NCI-H1048 (cell line): ENCODE results near the gene ELF1.
"Not testable (repeated sequence)": the region's sequence is repeated elsewhere in the genome, so short reads cannot be mapped to it uniquely, and the experiment has no call there.

Experiments
- DNase-seq: peaks from one replicate; lab custom pipeline; 2025; lab: John Stamatoyannopoulos, UW

Gene ELF1

DNA sequence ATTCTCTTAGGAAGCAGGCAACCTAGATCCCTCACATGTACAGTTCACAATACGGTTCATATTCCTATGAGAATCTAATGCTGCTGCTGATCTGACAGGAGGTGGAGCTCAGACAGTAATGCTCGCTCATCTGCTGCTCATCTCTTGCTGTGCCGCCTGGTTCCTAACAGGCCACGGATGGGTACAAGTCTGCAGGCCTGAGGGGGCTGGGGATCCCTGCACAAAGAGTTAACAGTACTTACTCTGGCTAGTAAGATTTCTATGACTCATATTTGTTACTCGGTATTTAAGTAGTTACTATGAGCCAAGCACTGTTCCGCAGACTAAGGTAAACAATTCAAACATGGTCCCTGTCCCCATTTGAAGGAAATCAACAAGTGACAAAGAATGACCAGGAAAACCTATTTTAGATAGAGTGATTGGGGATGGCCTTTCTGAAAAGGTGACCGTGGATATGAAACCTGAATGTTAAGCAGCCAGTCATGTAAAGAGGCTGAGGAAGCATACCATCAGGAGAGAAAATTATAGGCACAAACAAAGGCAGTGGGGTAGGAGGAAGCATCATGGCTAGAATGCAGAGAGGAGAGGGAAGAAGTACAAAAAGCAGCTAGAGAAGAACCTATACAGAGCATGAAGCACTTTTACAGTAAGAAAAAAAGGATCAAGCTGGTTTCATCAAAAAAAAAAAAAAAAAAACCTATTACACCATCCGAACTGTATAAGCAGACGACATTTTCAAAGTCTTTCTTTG, 21.6 kb upstream of the ELF1 start:
- DNase-seq = no peak

DNA sequence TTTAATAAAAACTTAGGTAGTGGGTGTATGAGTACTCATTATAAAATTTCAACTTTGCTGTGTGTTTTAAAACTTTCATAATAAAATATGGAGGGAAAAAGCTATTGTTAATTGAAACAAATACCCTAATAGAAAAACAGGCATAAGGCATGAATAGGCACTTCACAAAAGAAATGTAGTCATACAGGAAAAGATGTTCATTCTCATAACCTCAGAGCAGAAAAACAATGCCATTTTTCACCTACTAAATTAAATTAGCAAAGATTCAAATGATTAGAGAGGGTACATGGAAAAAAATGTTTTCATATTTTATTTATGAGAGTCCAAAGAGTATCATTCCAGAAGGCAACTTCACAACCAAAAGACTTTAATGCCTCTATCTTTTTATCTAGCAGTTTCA, 20.6 kb upstream of the ELF1 start:
- DNase-seq = no peak

DNA sequence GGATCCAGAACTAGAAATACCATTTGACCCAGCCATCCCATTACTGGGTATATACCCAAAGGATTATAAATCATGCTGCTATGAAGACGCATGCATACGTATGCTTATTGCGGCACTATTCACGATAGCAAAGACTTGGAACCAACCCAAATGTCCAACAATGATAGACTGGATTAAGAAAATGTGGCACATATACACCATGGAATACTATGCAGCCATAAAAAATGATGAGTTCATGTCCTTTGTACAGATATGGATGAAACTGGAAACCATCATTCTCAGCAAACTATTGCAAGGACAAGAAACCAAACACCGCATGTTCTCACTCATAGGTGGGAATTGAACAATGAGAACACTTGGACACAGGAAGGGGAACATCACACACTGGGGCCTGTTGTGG, 17.4 kb upstream of the ELF1 start:
- DNase-seq = not testable (repeated sequence)

DNA sequence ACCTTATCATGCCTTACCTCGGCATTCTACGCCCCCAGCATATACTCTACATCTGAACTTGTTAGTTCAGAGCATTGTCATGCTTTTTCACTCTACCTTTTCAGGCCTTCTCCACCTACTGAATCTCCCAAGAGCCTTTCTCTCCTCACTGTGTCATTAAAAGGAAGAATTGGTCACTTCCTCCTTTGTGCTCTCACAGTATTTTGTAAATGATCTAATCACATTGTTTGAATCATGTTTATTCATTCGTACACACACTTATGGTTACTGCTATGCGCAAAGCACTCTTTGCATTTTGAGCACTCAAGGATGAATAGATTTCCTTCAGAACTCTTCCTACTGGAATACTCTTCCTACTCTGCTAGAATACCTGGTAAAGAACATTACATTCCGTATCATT, 15.8 kb upstream of the ELF1 start:
- DNase-seq = no peak

DNA sequence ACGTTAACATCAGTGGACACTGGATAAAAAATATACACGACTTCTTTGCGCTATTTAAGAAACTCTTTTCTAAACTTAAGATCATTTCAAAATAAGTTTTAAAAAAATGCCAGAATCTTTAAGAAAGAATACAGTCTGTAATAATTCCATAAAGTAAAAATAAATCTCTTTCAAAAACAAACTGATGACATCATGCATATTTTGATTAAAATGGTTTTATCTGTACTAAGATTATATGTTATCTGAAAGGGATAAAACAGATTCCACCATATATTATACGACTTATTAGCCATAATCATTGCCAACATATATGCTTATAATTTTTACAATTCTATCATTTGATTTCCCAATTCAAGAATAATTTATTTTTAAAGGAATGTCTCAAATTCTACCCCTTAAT, 15.3 kb upstream of the ELF1 start:
- no peak for DNase-seq

DNA sequence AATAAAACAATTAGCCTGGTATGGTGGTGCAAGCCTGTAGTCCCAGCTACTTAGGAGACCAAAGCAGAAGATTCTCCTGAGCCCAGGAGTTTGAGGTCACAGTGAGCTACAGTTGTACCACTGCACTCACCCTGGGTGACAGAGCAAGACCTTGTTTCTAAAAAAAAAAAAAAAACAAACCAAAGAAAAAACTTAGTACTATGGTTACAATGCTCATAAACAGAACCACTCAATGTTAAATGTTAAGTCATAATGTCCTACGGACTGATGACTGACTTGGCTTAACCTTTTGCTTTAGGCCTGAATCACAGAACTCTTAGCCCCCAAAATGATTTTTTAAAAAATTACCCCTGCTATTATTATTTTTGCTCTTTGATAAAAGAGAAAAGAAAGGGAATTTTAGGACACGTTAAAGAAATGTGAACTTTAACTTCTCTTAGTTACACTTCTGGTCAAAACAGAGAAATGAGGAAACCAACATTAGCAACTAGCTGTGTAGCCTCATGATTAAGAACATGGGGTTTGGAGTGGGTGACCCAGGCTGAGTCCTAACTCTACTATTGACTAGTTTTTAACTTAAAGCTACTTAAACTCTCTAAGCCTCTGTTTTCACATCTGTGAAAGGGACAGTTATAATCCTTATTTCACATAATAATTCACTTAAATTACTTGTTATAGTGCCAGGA, 13.7 kb upstream of the ELF1 start:
- DNase-seq = no peak

DNA sequence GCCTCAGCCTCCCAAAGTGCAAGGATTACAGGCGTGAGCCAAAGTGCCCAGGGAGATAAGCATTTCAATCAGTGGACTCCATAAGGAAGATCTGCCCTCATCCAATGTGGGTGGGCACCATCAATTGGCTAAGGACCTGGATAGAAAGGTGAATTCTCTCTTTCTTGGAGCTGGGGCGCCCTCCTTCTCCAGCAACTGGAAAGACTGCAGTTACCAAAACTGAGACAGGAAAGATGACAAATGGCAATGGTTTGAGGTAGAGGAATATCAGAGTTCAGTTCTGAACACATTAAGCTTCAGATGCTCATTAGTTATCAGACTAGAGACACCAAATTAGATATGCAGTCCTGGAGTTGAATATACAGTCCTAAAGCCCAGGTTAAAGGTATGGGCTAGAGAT, 10.5 kb upstream of the ELF1 start:
- no peak for DNase-seq

DNA sequence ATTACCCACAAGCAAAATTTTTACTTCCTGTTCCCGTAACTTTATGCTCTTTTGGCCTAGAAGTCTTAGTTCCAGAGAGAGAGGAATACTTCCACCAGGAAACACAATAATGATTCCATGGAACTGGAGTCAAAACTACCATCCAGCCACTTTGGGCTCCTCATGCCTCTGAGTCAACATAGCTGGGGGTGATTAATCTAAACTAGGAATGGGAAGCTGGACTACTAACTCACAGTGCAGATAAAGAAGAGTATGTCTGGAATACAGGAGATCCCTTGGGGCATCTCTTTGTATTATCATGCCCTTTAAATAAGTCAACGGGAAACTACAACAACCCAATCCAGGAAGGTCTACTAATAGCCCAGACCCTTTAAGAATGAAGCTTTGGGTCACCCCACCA, 8.9 kb upstream of the ELF1 start:
- DNase-seq = no peak

DNA sequence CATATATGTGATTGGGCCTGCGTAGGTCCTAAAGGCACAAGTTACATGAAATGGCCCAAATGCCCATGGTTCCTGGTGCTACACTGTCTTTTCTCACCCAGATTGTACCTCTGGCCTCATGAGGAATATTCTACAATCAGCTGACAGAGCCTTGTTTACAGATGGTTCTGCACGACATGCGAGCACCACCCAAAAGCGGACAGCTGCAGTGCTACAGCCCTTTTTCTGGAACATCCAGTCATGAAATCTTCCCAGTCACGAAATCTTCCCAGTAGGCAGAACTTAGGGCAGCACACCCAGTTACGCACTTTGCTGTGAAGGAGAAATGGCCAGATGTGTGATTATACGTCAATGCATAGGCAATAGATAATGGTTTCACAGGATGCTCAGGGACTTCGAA, 7.7 kb upstream of the ELF1 start:
- DNase-seq = no peak

DNA sequence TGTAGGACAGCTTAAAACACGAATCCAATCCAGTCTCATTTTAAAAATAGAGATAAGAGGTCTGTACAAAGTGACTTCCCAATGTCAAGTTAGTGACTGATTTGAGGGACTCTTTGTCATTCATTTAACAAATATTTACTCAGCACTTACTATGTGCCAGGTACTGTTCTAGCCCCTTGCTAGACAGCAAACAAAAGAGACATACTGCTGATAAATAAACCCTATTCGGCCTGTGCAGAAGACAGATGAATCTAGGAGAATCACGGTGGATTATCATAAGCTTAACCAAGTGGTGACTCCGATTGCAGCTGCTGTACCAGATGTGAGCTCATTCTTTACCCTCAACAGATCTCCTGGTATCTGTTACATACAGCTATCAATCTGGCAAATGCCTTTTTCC, 6.4 kb upstream of the ELF1 start:
- DNase-seq = no peak

DNA sequence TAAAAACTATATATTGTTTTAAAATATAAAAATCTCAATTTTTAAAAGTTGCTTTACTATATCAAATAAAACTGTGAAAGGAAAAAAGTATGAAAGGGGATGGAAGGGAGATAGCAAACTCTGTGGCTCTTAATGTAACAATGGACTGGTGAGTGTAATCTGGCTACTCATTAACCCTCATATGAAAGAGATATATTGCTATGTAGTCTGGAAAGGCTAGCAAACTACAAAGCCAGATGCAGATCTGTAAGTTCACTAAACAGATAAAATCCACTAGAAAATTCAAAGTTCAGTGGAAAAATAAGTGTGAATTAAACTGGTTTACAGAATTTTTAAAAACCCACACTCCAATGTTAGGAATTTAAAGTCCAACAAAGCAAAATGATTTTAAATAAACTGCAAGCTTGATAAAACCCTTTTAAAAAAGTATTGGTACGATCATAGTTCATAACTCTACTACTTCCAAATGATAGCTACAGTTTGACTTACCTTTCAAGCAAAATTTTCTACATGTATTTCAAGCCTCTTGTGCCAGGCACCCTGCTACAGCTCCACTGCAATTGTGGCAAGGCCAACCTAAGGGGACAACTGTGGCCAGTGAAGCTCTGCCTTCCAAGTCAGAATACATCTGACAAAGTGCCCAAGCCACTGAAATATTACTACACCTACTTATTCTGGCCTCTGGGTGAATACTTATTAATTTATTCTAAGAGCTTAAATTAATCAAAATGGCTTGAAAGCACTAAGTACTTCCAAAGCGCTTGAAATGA, 647 bp upstream of the ELF1 start:
- DNase-seq = no peak

DNA sequence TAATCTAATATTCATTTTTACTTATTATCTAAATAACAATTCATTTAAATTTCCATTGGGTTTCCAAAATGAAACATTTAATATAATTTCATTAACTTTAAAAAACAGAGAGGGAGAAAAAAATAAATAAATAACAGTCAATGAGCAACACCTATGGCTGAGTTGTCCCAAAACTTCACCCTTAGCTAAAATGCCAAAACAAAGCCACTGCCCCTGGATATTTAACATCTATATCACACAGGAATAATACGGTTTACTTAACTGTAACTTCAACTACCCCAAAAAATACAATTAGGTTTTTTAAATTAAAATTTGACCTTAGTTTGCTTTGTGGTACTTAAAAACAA, 541 bp downstream of the ELF1 start:
- no peak for DNase-seq

DNA sequence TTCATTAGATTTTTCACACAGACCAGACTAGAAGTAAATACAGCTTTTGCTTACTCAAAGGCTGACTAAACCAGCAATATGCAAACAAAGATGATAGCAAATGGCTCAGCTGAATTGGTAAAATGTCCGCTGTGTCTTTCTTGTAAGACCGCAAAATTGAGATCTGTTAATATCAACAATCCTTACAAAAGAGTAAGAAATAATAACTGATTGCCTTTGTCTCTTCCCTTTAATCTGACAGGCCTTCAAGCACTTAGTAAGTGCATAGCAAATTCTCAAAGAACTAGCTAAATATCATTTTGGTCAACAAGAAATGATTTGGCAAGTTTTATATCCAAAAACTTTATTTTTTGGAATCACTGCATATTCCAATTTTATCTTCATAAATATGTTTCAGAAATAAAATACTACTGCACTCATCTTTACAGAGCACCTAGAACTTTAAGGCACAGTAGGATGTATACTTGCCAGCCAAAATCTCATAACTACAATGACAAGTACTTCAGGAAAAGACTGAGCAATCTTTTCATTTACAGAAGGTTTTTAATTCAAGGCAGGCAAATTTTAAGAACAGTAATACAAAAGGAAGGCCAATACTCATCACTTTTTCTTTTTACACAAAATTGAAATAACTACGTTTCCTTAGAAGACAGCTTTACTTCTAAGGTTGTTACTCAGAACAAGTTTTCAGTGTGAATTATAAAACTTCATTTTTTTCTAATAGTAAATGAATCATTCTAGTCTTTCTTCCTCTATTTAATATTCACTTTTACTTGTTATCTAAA, 1.1 kb downstream of the ELF1 start:
- no peak for DNase-seq

DNA sequence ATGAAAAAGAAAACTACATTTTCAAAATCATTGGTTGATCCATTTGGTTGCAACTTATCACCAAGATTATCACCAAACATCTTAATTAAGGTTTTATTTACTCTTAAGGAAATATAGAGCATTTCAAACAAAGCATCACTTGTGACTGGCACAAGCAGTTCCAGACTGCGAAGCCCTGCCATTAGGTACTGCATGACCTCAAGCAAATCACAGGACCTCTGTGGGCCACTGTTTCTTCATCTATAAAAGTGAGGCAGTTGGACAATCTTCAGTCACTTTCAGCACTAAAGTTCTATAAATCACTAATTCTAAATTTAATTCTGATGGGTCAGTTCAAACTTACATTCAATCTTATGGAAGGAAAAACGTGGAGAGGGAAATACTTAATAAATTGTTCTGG, 2.0 kb downstream of the ELF1 start:
- no peak for DNase-seq

DNA sequence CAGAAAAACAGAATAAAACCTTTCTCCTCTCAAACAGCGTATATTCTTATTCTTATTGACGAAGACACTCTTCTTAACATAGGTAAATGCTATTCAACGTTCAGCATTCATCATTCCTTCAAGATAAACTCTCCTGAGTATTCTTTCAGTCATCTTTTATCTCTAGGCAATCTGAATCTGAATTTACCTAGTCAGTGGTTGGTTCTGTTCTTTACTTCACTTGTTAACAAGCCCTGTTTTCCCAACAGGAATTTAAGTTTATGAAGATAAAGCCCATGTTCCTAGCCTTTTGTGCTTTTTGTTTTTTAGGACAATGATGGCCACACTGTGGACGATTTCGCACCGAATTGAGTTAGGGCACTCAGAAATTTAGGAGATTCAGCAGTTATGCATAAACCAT, 3.2 kb downstream of the ELF1 start:
- DNase-seq = no peak

DNA sequence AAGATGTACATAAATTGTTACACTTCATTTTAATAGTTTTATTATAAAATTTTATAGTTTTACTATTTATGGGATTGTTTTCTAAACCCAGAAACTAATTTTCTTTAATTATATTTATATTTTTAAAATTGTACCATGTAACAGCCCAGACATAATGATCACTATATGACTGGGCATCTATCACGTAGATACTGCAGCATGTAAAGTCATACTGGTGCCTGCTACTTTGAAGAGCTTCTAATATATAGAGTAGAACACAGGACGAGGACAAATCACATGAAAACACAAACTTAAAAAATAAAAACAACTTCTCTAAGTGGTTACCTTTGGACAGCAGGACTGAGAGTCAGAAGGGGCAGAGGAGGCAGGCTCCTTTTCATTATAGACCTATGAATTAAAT, 5.3 kb downstream of the ELF1 start:
- no peak for DNase-seq

DNA sequence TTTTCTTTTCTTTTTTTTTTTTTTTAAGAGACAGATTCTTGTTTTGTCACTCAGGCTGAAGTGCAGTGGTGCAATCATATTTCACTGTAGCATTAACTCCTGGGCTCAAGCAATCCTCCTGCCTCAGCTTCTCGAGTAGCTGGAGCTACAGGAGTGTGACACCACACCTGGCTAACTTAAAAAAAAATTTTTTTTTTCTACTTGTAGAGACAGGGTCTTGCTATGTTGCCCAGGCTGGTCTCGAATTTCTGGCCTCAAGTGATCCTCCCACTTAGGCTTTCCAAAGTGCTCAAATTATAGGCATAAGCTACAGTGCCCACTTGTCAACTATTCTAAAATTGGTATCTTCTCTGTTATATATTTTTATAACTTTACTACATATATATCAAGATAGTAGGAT, 6.6 kb downstream of the ELF1 start:
- no peak for DNase-seq

DNA sequence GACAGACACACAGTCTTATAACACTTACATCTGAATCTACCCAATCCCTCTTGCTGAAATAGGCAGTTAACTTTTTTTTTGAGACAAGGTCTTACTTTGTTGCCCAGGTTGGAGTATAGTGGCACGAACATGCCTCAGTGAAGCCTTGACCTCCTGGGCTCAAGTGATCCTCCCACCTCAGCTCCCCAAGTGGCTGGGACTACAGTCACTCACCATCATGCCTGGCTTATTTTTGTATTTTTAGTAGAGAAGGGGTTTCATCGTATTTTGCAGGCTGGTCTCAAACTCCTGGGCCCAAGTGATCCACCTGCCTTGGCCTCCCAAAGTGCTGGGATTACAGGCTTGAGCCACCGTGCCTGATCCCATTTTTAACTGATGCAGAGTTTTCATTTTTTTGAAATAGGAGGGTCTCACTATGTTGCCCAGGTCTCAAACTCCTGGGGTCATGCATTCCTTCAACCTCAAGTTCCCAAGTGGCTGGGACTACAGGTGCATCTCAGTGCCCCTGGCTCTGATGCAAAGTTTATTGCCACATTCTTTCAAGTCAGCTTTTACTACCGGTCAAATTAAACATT, 7.6 kb downstream of the ELF1 start:
- DNase-seq = no peak

DNA sequence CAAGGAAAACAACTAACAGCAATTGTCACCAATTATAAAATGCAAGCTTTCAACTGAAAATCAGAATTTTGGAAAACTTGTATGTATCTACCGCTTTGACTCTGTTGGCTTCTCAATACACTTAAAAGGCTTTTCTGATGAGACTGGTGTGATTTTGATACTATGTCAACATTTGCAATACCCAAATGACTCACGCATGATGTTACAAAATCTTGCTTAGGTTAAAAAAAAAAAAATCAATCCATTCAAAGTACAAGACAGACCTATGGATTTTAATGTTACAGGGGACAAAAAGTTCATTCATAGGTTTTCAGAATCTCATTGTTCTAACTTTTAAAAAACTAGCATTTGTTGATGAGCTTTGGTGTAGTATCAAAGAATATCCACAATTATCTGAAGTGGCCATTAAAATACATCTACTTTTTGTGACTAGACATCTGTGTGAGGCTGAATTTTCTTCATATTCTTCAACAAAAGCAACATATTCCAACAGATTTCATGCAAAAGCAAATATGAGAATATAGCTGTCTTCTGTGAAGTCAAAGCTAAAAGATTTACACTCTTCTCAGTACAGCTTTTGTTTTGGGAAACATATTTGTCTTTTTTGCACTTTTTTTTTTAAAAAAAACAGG, 10.7 kb downstream of the ELF1 start:
- no peak for DNase-seq

DNA sequence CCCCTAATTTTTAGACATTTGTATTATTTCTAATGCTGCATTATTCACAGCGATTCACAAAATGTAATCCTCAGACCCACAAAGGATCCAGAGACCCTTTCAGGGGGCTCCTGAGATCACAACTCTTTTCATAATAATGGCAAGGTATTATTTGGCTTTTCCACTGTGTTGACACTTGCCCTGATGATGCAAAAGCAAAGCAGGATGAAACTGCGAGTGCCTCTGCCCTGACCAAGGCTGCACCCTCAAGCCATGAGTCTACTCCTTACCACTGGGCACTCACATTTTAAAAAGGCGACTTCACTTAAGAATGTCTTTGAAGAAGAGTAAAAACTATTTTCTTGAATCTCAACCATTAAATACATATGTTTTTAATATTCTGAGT, 11.4 kb downstream of the ELF1 start:
- no peak for DNase-seq

DNA sequence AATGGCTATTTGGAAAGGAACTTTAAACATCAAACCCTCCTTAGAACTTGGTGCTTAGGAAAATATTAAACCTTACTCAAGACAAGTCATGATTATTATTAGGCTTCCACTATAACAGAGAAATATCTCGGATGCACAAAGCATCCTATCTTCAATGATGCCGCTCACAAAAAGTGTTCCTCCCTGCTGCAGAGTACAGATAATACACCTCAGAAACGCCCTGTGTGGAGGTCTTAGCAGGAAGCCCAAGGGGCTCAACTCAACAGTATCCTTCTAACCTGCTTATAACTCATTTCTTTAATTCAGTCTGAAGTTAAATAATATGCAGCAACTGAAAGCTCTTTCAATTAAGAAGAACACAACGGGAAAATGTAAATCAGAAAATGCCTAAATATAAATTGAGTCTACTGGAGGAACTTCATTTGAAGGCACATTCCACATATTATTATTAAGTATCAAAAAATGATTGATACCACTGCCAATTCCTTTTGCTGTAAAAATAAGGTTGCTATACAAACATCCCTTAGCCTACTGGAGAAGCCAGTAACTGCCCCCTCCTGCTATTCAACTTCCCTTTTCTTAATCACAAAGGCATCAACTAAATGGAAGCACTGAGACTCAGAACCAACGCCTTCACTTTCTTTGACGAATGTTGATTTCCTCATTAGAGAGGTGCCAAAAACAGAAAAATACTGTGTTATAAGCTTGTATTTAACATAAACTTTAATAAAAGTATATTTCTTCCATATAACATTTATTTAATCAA, 12.0 kb downstream of the ELF1 start:
- no peak for DNase-seq
